HUES48 (cell line): ENCODE data around the gene DBNDD1.

Experiments used
- H3K27ac ChIP-seq: one replicate; pipeline ENCODE4 v1.7.0; 2013; ENCODE audit warnings: low read depth, low read length, inconsistent platforms
- H3K27me3 ChIP-seq: 2 replicates; pipeline ENCODE4 v1.6.1; 2013; ENCODE audit warnings: mild to moderate bottlenecking, low read length; ENCODE audit not compliant: control insufficient read depth, insufficient read depth
- H3K36me3 ChIP-seq: 2 replicates; pipeline ENCODE4 v1.6.1; 2013; ENCODE audit warnings: low read length; ENCODE audit not compliant: control insufficient read depth, insufficient read depth
- H3K4me1 ChIP-seq: 2 replicates; pipeline ENCODE4 v1.6.1; 2013; ENCODE audit warnings: mild to moderate bottlenecking, low read length; ENCODE audit not compliant: control insufficient read depth, insufficient read depth
- H3K4me3 ChIP-seq: 2 replicates; pipeline ENCODE4 v1.5.1; 2013; ENCODE audit warnings: mild to moderate bottlenecking, low read depth, low read length
- H3K9ac ChIP-seq: 2 replicates; pipeline ENCODE4 v1.6.1; 2013; ENCODE audit warnings: mild to moderate bottlenecking, low read depth, low read length, moderate library complexity
- H3K9me3 ChIP-seq: 2 replicates; pipeline ENCODE4 v1.6.1; 2013; ENCODE audit warnings: low read length; ENCODE audit not compliant: control insufficient read depth, insufficient read depth

Gene DBNDD1

DNA sequence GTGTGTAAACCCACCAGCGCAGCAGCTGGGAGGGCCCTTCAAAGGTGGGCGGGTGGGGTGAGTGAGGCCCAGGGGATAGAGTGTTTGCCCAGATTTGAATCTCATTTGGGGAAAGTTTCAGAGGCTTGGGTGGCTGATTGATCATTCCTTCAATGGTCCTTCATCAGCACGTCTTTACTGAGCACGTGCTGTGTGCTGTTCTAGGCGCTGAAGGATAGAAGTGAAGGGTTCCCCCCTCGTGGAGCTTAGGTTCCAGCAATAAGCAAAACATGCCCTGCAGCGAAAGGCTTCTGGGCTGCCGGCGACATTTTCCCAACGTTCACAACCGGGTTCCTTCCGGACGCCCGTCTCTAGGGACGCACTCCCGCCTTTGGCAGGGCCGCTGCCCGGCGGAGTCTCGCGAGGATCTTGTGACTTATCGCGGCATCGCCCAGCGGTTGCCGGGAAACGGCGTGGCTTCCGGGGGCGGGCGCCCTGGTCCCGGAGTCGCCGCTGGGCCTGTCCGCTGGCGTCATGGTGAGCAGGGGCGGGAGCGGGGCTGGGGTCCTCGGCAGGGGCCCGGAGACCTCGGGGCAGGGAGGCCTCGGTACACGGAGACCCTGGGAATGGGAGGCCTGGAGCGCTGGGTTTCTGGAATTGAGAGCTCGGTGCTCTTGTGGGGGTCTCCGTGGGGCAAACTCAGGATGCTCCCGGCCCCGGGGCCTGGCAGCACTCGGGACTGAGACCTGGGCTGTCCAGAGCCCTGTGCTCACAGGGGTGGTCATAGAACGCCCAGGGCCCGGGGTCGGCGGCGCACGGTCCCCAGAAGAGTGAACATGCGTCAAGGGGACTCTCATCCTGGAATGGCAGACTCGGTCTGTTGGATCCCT is 3.2 kb upstream of the DBNDD1 start:
- peak overlapping the region; percentile 40; the same call in 1 of the 2 replicates for H3K9ac ChIP-seq
- H3K27ac ChIP-seq, result peak overlapping the region; percentile 6
- H3K27me3 ChIP-seq, result no peaks in the 10 kb centered on the region
- peaks cover 27% of the 10 kb centered on the region for H3K4me1 ChIP-seq
- peak overlapping the region; percentile 57 for H3K4me3 ChIP-seq
- H3K36me3 ChIP-seq, result no peaks in the 10 kb centered on the region
- no peaks in the 10 kb centered on the region for H3K9me3 ChIP-seq

DNA sequence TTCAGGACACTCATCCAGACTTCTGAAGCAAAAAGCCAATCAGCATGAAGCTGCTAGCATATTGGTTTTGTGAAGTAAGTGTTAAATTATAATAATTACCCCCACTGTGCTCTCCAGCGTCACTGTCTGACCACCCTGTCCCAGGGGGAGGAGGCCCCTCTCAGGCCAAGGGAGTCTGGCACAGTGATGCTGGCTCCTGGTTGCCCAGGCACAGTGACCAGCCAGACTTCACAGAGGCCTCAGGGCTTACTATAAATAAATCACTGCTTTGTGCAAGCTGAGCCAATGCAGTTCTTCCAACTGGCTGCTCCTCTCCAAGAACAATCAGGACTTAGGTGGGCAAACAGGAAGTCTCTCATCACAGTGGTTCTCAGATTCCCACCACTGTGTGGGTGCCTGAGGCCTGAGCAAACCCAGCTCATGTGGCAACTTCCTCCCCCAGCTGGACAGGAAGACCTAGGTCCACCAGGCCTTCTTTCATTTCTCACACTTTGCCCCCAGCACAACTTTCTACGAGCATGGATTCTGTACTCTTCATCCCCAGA is 1.7 kb upstream of the DBNDD1 start:
- H3K9me3 ChIP-seq, result no peaks in the 10 kb centered on the region
- peak overlapping the region; percentile 90 for H3K27ac ChIP-seq
- peaks cover 3% of the 10 kb centered on the region; the same call in 1 of the 2 replicates for H3K36me3 ChIP-seq
- H3K9ac ChIP-seq, result peak overlapping the region; percentile 32; the same call in 1 of the 2 replicates
- H3K27me3 ChIP-seq, result no peaks in the 10 kb centered on the region
- H3K4me3 ChIP-seq, result peak overlapping the region; percentile 76
- H3K4me1 ChIP-seq, result peaks cover 27% of the 10 kb centered on the region

DNA sequence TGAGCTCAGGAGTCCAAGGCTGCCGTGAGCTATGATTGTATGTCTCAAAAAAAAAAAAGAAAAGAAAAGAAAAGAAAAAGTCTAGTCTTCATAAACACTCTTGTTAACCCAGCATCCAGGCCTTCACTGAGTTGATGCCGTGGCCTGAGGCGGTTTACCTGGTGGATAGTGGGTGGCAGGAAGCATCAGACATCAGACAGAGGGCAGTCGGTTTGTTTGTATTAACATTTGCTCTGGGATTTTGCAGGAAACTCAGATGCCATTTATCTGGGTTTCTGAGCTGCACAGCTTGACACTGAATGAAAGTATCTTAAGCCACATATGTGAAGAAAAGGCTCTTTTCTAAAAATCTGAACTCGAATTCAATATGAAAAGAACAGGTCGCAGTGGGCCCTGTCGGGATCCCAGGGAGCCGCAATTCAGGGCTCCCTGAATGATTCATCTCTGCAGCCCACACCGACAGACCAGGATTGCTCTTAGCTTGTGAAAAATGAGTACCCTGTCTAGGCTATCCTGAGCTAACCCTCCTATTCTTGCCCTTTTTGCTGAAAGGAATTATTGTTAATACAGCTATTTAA is 1.1 kb upstream of the DBNDD1 start:
- Histone ChIP-seq H3K4me3 (peak overlapping the region; percentile 76), H3K9me3 (no peaks in the 10 kb centered on the region), H3K4me1 (peaks cover 27% of the 10 kb centered on the region), H3K27me3 (no peaks in the 10 kb centered on the region), H3K27ac (peak overlapping the region; percentile 90), H3K36me3 (peaks cover 9% of the 10 kb centered on the region; the same call in 1 of the 2 replicates), H3K9ac (peak overlapping the region; percentile 84)

DNA sequence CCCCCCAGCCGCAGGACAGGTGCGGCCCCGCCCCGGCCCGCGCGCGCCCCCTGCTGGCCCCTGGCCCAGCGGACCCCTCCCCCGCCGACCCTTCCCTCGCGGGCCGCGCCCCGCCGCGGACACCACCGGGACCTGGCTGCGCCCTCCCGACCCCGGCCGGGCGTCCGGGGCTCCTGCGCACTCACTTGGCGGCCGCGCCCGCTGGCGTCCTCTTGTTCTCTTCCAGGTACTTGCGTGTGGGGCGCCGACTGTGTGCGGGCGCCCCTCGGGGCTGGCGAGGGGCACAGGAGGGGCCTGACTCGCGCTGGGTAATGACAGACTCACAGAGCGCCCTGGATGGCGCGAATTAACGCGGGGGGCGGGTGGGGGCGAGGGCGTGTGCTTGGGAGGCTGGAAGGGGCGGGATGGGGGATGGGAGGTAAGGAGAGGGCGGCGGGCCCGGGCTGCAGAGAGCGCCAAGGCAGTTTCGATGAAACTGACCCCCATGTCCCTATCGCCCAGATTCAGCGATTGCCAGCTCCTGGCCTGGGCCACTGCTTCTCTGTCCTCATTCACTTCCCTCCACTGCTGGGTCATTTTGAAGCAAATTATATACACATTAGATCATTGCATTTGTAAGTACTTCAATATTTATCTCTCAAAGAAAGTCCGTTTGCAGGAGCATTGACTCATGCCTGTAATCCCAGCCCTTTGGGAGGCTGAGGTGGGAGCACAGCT is 445 bp upstream of the DBNDD1 start:
- no peaks in the 10 kb centered on the region for H3K27me3 ChIP-seq
- peak overlapping the region; percentile 90 for H3K27ac ChIP-seq
- peak overlapping the region; percentile 76 for H3K4me3 ChIP-seq
- no peaks in the 10 kb centered on the region for H3K9me3 ChIP-seq
- peaks cover 27% of the 10 kb centered on the region for H3K4me1 ChIP-seq
- peak overlapping the region; percentile 84 for H3K9ac ChIP-seq
- peaks cover 14% of the 10 kb centered on the region; the same call in 1 of the 2 replicates for H3K36me3 ChIP-seq

DNA sequence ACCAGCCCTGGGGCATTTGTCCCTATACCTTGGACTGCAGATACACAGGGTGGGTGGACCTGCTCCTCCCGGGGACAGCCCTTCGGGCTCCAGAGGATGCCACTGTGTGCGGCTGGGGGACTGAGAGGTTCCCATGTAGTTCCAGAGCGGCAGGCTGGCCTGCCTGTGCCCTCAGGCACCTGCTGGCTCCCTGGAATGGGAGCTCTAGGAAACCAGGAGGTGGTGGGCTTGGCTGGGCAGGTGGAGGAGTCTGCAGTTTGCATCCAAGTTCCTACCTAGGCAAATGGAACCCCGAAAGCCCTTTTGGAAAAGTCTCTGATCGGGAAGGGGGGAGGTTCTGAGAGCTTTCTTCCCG is 982 bp downstream of the DBNDD1 start:
- H3K4me1 ChIP-seq, result peaks cover 26% of the 10 kb centered on the region
- H3K27me3 ChIP-seq, result no peaks in the 10 kb centered on the region
- H3K36me3 ChIP-seq, result peaks cover 19% of the 10 kb centered on the region; the same call in 1 of the 2 replicates
- no peaks in the 10 kb centered on the region for H3K9me3 ChIP-seq
- no peak overlapping the region for H3K27ac ChIP-seq
- peak overlapping the region; percentile 58; the same call in 1 of the 2 replicates for H3K9ac ChIP-seq
- H3K4me3 ChIP-seq, result peak overlapping the region; percentile 74

DNA sequence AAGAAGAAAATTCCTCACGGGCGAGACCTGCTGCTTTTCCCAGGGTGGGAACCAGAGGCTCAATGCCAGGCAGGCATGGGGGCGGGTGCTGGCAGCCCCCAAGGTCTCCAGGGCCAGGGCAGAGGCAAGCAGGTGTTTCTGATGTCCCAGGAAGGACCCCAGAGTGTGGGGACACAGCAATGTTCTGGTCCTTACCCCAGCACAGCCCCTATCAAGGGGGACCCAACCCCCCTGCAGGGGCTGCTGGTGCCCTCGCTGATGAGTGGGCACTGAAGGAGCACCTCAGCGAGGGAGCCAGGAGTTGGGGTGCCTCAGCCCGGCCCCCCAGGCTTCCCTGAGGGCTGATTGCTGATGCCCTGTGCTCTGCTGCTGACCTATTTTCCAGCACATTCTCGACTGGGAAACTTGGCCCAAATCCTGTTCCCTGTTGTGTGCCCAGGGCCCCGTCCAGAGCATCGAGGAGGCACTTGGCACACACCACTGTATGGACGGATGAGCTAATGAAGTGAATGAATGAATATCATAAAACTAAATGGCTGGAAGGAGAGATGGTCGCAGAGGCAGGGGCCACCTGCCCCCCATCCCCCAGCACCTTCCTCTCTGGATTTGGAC is 2.8 kb downstream of the DBNDD1 start:
- peaks cover 27% of the 10 kb centered on the region for H3K36me3 ChIP-seq
- no peak overlapping the region for H3K9ac ChIP-seq
- no peaks in the 10 kb centered on the region for H3K9me3 ChIP-seq
- H3K27ac ChIP-seq, result no peak overlapping the region
- peaks cover 20% of the 10 kb centered on the region for H3K4me1 ChIP-seq
- H3K27me3 ChIP-seq, result no peaks in the 10 kb centered on the region
- no peak overlapping the region for H3K4me3 ChIP-seq

DNA sequence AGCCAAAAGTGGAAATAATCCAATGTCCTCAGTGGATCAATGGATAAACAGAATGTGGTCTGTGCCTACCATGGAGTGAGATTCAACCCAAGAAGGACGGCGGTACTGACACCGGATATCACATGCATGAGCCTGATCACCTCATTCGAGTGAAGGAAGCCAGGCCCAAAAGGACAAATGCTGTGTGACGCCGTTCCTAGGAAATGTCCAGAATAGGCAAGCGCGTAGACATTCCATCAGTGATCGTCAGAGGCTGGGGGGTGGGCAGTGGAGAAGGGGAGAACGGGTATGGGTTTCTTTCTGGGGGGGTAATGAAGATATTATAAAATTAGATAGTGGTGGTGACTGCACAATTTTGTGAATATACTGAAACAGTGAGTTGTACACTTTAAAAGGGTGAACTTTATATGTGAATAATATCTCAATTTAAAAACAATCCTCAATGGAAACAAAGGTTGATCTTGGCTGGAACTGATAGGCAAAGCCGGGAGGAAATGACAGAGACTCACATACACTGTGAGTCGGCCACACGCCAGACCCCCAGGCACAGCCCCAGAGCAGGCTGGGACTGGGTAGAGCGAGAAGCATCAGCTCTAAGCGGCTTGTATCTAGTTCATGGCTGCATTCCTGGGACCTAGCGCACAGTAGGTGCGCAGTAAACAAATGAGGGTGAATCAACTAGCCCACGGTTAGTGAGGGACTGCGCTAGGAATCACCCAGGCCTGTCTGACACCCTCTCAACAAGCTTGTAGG is 3.5 kb downstream of the DBNDD1 start:
- Histone ChIP-seq H3K27ac (no peak overlapping the region), H3K9ac (no peak overlapping the region), H3K9me3 (no peaks in the 10 kb centered on the region), H3K27me3 (no peaks in the 10 kb centered on the region), H3K36me3 (peaks cover 27% of the 10 kb centered on the region), H3K4me3 (no peak overlapping the region), H3K4me1 (peaks cover 13% of the 10 kb centered on the region)

DNA sequence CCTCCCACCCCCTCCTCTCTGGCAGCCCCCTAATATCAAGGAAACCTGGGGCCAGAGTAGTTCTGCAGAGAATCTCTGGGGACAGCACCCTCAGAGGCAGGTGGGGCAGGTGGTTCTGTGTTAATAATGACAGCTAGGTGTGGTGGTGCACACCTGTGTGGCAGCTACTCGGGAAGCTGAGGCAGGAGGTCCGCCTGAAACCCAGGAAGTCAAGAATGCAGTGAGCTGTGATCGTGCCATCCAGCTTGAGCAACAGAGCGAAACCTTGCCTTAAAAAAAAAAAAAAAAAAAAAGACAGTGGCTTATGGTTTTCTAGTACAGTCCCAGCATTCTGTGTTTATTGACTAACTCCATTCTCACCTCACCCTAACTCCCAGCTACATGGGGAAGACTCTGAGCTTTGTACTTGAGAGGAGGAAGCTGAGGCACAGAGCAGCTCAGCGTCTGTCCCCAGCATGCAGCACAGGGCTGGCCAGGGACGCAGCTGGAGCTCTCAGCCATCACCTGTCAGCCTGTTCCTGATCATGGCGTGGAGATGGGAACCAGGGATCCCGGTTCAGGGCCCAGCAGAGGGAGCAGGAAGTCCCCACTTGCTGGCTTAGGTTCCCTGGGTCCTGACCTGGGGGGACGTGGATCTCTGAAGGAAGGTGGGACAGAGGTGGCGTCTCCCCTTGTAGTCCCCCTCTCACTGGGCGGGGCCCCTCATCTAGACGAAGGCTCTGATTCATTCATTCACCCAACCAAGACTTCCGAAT is 6.1 kb downstream of the DBNDD1 start:
- peaks cover 5% of the 10 kb centered on the region for H3K4me1 ChIP-seq
- no peaks in the 10 kb centered on the region for H3K27me3 ChIP-seq

DNA sequence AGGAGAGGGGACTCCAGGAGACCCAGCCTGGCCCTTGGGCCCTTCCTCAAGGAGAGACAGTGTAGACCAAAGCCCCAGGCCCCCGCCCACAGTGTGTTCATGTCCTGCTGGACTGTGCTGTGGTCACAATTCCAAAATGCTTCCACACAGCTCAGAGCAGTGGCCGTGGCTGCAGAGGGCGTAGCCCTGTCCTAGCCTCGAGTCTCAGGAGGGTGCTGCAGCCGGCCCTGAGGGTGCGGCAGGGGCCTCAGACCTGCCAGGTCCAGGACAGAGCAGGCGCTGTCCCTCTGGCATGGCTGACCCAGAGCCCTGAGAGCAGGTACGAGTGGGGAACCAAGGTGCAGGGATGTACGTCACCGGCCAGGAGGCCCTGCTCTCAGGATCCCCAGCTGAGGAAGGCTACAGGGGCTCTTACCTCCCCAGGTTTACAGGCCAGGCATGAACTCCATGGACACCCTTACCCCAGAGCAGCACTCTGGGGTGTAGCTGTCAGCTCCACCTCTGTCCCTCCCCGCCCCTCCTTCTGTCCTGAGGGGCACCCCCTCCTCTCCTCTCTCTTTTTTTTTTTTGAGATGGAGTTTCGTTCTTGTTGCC is 7.3 kb downstream of the DBNDD1 start:
- Histone ChIP-seq H3K27me3 (no peaks in the 10 kb centered on the region), H3K27ac (no peak overlapping the region), H3K4me1 (no peaks in the 10 kb centered on the region), H3K9ac (no peak overlapping the region), H3K4me3 (no peak overlapping the region), H3K36me3 (peaks cover 31% of the 10 kb centered on the region), H3K9me3 (no peaks in the 10 kb centered on the region)

More for the DNA sequence above, 6.1 kb downstream of the DBNDD1 start:
- Histone ChIP-seq H3K9ac (no peak overlapping the region), H3K4me3 (no peak overlapping the region), H3K27ac (no peak overlapping the region), H3K9me3 (no peaks in the 10 kb centered on the region), H3K36me3 (peaks cover 27% of the 10 kb centered on the region)
